Activated CD8-positive, alpha-beta T cell treated with anti-CD3 and anti-CD28 coated beads, Interleukin-2, amount 10 ng/mL, durations not matched to agents 7 days and 5 days (primary cell): ENCODE measurements around the gene CTDSP2. TPM values are rescaled to one million over a fixed set of nuclear protein-coding genes. Genes with fewer than 3 reads are reported as not detected.
"Not testable (repeated sequence)": the region's sequence is repeated elsewhere in the genome, so short reads cannot be mapped to it uniquely, and the experiment has no call there.

Experiments used
- ATAC-seq: fragments of 150-1000 bp; cut with Tn5 transposase; one replicate; pipeline ENCODE4 v1.10.0; 2021; ENCODE audit warnings: moderate library complexity
- CTCF ChIA-PET: fragments of 350-600 bp; sonication (Branson Sonifier 250); formaldehyde crosslinking; loops from one replicate; lab custom pipeline; 2021; ENCODE audit warnings: antibody characterized with exemption; lab: Charles Lee
- POLR2A ChIA-PET: fragments of 350-600 bp; sonication (Branson Sonifier 250); formaldehyde crosslinking; loops from one replicate; lab custom pipeline; 2021; ENCODE audit warnings: antibody characterized with exemption; lab: Charles Lee
- DNase-seq: peaks from one replicate; pipeline ENCODE4 v3.0.0-alpha.2; 2020
- H3K27ac Mint-ChIP-seq: one replicate; pipeline ENCODE4 v1.8.0; 2021; ENCODE audit warnings: mild to moderate bottlenecking, mixed read lengths
- H3K27me3 Mint-ChIP-seq: one replicate; pipeline ENCODE4 v1.8.0; 2021; ENCODE audit warnings: low read depth, mixed read lengths
- H3K36me3 Mint-ChIP-seq: one replicate; pipeline ENCODE4 v1.8.0; 2021; ENCODE audit warnings: low read depth, mixed read lengths
- H3K4me1 Mint-ChIP-seq: one replicate; pipeline ENCODE4 v1.8.0; 2021; ENCODE audit warnings: low read depth, mixed read lengths
- H3K4me3 Mint-ChIP-seq: one replicate; pipeline ENCODE4 v1.8.0; 2021; ENCODE audit warnings: mild to moderate bottlenecking, mixed read lengths
- H3K9me3 Mint-ChIP-seq: one replicate; pipeline ENCODE4 v1.8.0; 2022; ENCODE audit warnings: mixed read lengths; ENCODE audit not compliant: insufficient read depth
- total RNA-seq, 2 experiments: library from RNA; stranded (reverse); gene quantifications; one replicate each; pipeline ENCODE4 v1.2.3, GENCODE V29; 2021

Gene CTDSP2
- total RNA-seq, 2 experiments from 2014 or later, result 100 to 114 TPM

DNA sequence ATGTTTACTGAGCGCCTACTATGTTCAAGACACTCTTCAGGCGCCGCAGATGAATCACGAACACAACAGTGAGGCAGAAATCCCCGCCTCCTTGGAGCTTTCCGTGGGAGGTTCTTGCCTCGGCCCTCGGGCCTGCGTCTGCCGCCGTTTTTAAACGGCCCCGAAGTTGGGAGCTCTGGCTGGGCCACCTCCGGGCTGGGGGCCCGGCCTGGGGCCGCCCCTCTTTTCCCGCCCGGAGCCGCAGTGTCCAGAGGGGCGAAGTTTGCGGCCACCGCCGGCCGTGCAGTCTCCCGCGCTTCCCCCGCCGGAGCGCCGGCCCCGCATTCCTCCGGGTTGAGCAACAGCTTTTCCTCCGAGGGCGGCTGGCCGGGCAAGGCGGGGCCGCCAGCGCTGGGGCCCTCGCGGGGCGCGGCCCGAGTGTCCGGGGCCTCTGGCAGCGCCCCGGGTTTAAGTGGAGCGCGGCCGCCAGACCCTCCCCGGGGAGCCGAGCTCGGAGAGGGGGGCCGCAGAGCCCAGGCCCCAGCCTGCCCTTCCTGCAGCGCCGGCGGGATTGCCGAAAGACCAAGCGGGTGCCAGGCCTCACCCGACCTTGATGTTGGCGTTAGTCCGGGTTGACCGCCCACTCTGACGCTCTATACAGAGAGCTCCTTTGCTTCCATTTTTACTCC lies 18.7 kb upstream of the CTDSP2 start:
- Mint-ChIP-seq H3K36me3 (no peaks in the 10 kb centered on the region), H3K27ac (no peak overlapping the region), H3K27me3 (peaks cover 20% of the 10 kb centered on the region), H3K4me1 (peaks cover 8% of the 10 kb centered on the region), H3K9me3 (no peaks in the 10 kb centered on the region), H3K4me3 (peak overlapping the region; percentile 69)
- ChIA-PET CTCF (interaction anchor here (1.1 to 3.0 kb wide), 13 partner anchors 12 to 82 kb away, joined by 3 to 13 read pairs (median 5); partner anchors contain the start of gene TSFM), POLR2A (interaction anchor here (0.8 to 1.3 kb wide), 5 partner anchors 19 to 87 kb away, joined by 3 to 4 read pairs (median 3); partner anchors contain the start of gene CTDSP2)
- DNase-seq, result peak; percentile 60
- ATAC-seq, result peak; percentile 85

DNA sequence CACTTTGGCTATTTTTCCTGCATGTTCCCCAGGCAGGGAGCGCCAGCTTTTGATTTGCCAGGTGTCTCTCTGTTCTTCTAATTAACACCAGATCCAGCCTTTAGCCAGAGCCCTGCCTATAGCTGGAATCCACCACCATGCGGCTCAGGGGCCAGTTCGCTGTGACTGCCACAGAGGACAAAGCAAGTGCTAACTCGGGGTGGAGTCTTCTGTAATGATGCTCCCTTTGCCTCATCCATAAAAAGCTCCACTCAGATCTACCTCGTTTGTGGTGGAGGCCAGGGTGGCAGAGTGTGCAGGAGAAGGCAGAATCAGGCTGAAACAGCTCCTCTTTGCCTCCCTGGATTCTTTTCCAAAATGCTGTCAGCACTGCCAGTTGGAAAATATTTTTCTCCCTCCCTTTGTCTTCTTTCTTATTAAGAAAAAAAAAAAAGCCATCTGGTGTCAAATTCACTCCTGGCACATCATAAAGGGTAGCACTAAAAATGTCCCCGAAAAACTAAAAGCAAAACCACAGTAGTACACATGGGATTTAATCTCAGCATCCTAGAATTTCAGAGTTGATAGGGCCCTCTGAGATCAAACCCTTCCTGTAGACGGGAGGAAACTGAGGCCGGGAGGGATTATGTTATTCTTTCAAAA lies 18.0 kb upstream of the CTDSP2 start:
- H3K27me3 Mint-ChIP-seq, result peaks cover 23% of the 10 kb centered on the region
- CTCF ChIA-PET, result interaction anchor here (1.1 to 3.0 kb wide), 13 partner anchors 13 to 82 kb away, joined by 3 to 13 read pairs (median 5); partner anchors contain the start of gene TSFM
- H3K4me3 Mint-ChIP-seq, result peak overlapping the region; percentile 60
- peak; percentile 9 for ATAC-seq
- H3K9me3 Mint-ChIP-seq, result no peaks in the 10 kb centered on the region
- no peak overlapping the region for H3K27ac Mint-ChIP-seq
- no peaks in the 10 kb centered on the region for H3K36me3 Mint-ChIP-seq
- peaks cover 8% of the 10 kb centered on the region for H3K4me1 Mint-ChIP-seq
- POLR2A ChIA-PET, result interaction anchor here (0.7 to 1.3 kb wide), 6 partner anchors 10 to 758 kb away, joined by 3 read pairs; partner anchors contain the start of gene CTDSP2
- no peak for DNase-seq

DNA sequence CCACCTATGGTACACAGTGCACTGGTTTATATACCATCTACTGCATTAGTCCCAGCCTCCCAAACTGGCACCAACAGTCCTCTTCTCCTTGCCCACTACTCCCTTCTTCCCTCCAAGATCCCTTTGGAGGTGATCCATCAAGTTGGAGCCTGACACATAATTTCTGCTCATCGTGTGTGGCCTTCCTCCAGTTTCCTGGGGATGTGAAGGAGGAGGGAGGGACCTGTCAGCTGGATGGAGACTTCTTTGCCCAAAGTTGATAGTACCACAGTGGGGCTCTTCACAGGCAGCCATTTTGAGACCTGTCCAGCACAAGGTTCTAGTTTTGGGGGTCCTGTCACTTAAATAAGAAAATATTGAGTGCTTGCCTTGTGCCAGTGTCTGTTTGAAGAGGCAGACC lies 17.1 kb upstream of the CTDSP2 start:
- peaks cover 28% of the 10 kb centered on the region for H3K27me3 Mint-ChIP-seq
- H3K4me3 Mint-ChIP-seq, result no peak overlapping the region
- ChIA-PET POLR2A (interaction anchor here (1.1 kb wide), 1 partner anchor 11 kb away, joined by 3 read pairs; no protein-coding TSS in a partner anchor), CTCF (interaction anchor here (1.3 to 3.0 kb wide), 3 partner anchors 17 to 61 kb away, joined by 3 to 13 read pairs (median 7); no protein-coding TSS in a partner anchor)
- DNase-seq (no peak), ATAC-seq (no peak)
- H3K9me3 Mint-ChIP-seq, result no peaks in the 10 kb centered on the region
- no peak overlapping the region for H3K27ac Mint-ChIP-seq
- H3K4me1 Mint-ChIP-seq, result peaks cover 8% of the 10 kb centered on the region
- H3K36me3 Mint-ChIP-seq, result no peaks in the 10 kb centered on the region

DNA sequence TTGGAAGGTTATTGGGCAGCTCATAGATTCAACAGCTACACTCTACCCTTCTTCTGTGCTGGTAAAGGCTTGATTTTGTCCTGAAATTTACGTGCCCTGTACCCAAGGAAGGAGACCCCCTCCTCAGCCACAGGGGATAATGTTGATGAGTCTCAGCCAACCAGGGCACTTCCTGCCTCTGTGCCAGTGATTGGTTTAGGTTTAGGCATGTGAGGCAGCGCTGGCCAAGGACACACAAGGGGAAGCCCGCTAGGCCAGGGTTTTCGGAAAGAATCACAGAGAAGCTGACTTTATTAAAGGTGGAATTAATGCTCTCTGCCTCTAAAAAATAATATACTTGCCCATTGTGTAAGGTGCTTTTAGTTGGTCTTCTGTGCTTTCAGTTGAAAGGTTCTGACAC lies 15.4 kb upstream of the CTDSP2 start:
- CTCF ChIA-PET, result interaction anchor here (0.9 to 1.7 kb wide), 2 partner anchors 10 to 43 kb away, joined by 3 to 6 read pairs; no protein-coding TSS in a partner anchor
- DNase-seq, result no peak
- ATAC-seq, result no peak
- POLR2A ChIA-PET, result interaction anchor here (0.6 kb wide), 1 partner anchor 114 kb away, joined by 4 read pairs; no protein-coding TSS in a partner anchor
- H3K27me3 Mint-ChIP-seq, result peaks cover 29% of the 10 kb centered on the region
- H3K36me3 Mint-ChIP-seq, result no peaks in the 10 kb centered on the region
- peaks cover 8% of the 10 kb centered on the region for H3K4me1 Mint-ChIP-seq
- no peaks in the 10 kb centered on the region for H3K9me3 Mint-ChIP-seq
- H3K4me3 Mint-ChIP-seq, result no peak overlapping the region
- no peak overlapping the region for H3K27ac Mint-ChIP-seq

DNA sequence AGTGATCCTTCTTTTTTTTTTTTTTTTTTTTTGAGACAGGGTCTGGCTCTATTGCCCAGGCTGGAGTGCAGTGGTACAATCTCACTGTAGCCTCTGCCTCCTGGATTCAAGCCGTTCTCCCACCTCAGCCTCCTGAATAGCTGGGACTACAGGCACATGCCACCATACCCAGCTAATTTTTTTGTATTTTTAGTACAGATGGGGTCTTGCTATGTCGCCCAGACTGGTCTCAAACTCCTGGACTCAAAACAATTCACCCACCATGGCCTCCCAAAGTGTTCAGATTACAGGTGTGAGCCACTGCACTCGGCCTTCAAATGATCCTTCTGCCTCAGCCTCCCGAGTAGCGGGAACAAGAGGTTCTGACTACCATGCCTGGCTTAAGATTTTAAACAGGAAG lies 14.4 kb upstream of the CTDSP2 start:
- not testable (repeated sequence) for H3K4me1 Mint-ChIP-seq, H3K36me3 Mint-ChIP-seq, ATAC-seq, H3K9me3 Mint-ChIP-seq, DNase-seq, H3K27ac Mint-ChIP-seq, H3K4me3 Mint-ChIP-seq
- peaks cover 34% of the 10 kb centered on the region for H3K27me3 Mint-ChIP-seq
- ChIA-PET POLR2A (interaction anchor here (0.7 kb wide), 1 partner anchor 51 kb away, joined by 3 read pairs; no protein-coding TSS in a partner anchor), CTCF (interaction anchor here (0.9 to 1.7 kb wide), 2 partner anchors 32 to 44 kb away, joined by 3 to 6 read pairs; no protein-coding TSS in a partner anchor)

DNA sequence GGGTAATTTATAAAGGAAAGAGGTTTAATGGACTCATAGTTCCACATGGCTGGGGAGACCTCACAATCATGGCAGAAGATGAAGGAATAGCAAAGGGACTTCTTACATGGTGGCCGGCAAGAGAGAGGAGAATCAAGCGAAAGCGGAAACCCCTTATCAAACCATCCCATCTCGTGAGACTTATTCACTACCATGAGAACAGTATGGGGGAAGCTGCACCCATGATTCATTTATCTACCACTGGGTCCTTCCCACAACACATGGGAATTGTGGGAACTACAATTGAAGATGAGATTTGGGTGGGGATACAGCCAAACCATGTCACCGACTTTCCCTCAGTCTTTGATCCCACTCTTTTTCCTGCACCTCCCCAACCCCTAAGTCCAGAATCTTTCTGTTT lies 12.6 kb upstream of the CTDSP2 start:
- DNase-seq (no peak), ATAC-seq (no peak)
- Mint-ChIP-seq H3K9me3 (no peaks in the 10 kb centered on the region), H3K36me3 (no peaks in the 10 kb centered on the region), H3K27ac (no peak overlapping the region), H3K27me3 (peaks cover 33% of the 10 kb centered on the region), H3K4me3 (no peak overlapping the region), H3K4me1 (no peaks in the 10 kb centered on the region)
- CTCF ChIA-PET, result no interaction called here
- POLR2A ChIA-PET, result no interaction called here

DNA sequence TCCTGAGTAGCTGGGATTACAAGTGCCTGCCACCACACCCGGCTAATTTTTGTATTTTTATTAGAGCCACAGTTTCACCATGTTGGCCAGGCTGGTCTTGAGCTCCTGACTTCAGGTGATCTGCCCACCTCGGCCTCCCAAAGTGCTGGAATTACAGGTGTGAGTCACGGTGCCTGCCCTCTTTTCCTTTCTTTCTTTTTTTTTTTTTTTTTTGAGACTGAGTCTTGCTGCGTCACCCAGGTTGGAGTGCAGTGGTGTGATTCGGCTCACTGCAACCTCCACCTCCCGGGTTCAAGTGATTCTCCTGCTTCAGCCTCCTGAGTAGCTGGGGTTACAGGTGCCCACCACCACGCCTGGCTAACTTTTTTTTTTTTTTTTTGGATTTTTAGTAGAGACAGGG lies 11.6 kb upstream of the CTDSP2 start:
- ATAC-seq, DNase-seq, H3K4me3 Mint-ChIP-seq, H3K4me1 Mint-ChIP-seq, H3K36me3 Mint-ChIP-seq, CTCF ChIA-PET, POLR2A ChIA-PET, H3K27ac Mint-ChIP-seq, H3K9me3 Mint-ChIP-seq: not testable (repeated sequence)
- H3K27me3 Mint-ChIP-seq, result peaks cover 35% of the 10 kb centered on the region

DNA sequence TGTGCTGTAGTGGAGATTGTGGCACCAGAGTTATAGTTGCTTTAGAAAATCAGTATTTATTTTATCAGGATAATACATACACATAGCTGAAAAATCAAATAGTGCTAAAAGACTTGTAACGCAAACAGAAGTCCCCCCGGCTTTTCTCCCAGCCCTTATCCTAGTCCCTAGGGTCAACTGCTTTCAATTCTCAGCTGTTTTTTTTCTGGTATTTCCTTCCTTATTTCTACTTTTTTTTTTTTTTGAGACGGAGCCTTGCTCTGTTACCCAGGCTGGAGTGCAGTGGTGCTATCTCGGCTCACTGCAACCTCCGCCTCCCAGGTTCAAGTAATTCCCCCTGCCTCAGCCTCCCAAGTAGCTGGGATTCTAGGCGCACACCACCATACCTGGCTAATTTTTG lies 8.4 kb upstream of the CTDSP2 start:
- ATAC-seq (no peak), DNase-seq (no peak)
- H3K27ac Mint-ChIP-seq, result no peak overlapping the region
- peaks cover 16% of the 10 kb centered on the region for H3K4me1 Mint-ChIP-seq
- H3K27me3 Mint-ChIP-seq, result peaks cover 48% of the 10 kb centered on the region
- POLR2A ChIA-PET, result no interaction called here
- no peak overlapping the region for H3K4me3 Mint-ChIP-seq
- H3K9me3 Mint-ChIP-seq, result no peaks in the 10 kb centered on the region
- CTCF ChIA-PET, result interaction anchor here (1.1 kb wide), 1 partner anchor 76 kb away, joined by 3 read pairs; no protein-coding TSS in a partner anchor
- H3K36me3 Mint-ChIP-seq, result no peaks in the 10 kb centered on the region

DNA sequence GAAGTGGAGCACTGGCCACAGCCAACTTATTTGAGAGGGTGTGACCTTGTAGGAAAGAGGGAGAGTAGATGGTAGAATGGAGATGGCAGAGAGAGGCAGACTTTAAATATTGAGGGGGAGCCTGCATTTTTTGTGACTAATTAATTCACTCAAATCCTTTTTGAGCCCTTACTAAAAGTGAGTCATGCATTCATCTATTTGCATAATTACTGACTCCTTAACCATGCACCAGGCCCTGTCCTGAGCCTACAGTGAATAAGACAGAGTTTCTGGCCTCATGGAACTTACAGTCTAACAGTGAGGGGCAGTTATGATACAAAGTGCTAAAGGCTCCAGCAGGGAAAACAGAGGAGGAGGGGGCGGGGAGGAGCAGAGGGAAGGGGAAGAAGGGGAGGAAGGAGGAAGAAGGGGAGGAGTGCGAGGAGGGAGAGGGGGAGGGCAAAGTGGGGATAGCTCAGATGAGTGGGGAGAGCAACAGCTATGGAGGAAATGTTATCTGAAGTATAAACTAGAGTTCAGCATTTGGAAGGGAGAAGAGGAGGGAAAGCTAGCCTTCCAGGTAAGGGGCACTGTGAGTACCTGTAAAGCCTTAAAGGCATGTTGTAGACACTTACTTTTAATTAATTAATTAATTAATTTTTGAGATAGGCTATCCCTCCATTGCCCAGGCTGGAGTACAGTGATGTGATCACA lies 7.5 kb upstream of the CTDSP2 start:
- CTCF ChIA-PET, result interaction anchor here (0.6 to 1.8 kb wide), 3 partner anchors 51 to 75 kb away, joined by 3 to 5 read pairs (median 3); no protein-coding TSS in a partner anchor

DNA sequence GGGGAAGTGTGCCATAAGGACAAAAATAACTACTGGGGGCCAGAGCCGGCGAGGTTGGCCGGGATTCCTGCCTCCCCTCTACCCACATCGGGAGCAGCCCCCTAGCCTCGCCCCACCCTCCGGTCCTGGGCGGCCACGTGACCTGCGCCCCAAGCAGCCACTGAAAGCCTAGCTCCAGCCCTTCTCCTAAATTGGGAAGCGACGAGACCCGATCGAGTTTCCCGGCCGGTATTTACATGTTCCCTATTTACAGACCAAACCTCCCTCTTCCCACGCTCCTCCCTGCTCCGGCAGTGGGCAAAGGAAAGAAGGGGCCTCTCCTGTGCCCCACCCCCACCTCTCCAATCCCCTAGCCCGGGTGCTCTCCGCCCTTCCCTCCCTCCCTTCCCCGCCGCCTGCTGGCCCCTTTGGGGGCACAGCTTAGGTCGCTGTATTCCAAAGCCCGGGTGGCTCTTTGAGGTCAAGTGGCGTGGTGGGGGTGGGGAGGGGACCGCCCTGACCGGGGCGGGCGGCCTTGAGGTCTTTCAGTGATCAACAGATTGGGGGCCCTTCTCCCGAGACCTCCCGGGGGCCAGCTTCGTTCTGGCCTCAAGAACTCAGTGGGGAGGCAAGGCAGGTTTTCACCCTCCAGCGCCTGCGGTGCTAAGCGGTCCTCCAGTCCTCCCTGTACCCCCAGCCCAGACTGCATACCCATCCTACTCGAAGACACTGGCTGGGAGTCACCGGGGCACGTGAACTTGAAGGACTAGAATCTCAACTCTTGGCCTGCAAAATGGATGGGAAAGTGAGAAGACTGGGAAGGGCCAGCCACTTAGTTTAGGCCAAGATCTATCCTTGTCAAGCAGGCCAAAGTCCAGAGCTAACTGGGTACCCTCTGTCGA lies 6.3 kb upstream of the CTDSP2 start:
- H3K9me3 Mint-ChIP-seq, result no peaks in the 10 kb centered on the region
- H3K27me3 Mint-ChIP-seq, result peaks cover 54% of the 10 kb centered on the region
- H3K36me3 Mint-ChIP-seq, result no peaks in the 10 kb centered on the region
- peaks cover 20% of the 10 kb centered on the region for H3K4me1 Mint-ChIP-seq
- POLR2A ChIA-PET, result no interaction called here
- CTCF ChIA-PET, result interaction anchor here (0.8 to 1.8 kb wide), 3 partner anchors 17 to 50 kb away, joined by 3 to 5 read pairs (median 4); no protein-coding TSS in a partner anchor
- H3K27ac Mint-ChIP-seq, result no peak overlapping the region
- no peak for ATAC-seq
- no peak for DNase-seq
- peak overlapping the region; percentile 3 for H3K4me3 Mint-ChIP-seq

More for the DNA sequence above, 7.5 kb upstream of the CTDSP2 start:
- DNase-seq (no peak), ATAC-seq (no peak)
- POLR2A ChIA-PET, result no interaction called here
- peaks cover 16% of the 10 kb centered on the region for H3K4me1 Mint-ChIP-seq
- no peak overlapping the region for H3K27ac Mint-ChIP-seq
- H3K9me3 Mint-ChIP-seq, result no peaks in the 10 kb centered on the region
- H3K4me3 Mint-ChIP-seq, result no peak overlapping the region
- peaks cover 47% of the 10 kb centered on the region for H3K27me3 Mint-ChIP-seq
- no peaks in the 10 kb centered on the region for H3K36me3 Mint-ChIP-seq
